ENCODE results near the gene G6PC1. TPM values are rescaled to one million over a fixed set of nuclear protein-coding genes. Genes with fewer than 3 reads are reported as not detected.
"Not testable (repeated sequence)": the region's sequence is repeated elsewhere in the genome, so short reads cannot be mapped to it uniquely, and the experiment has no call there.

G6PC1 gene
- total RNA-seq, 1 donor from 2014 or later = not detected

GRCh38 chr17:42866631-42867575 is 33.7 kb upstream of the G6PC1 start:
- no peak overlapping the region for H3K4me3 ChIP-seq (ENCODE audit: low read depth, low read length)
- TF ChIP-seq CTCF (conservative IDR thresholded peaks at IDR 0.05; ENCODE audit: low read depth, low read length) = no peak
- DNase-seq (ENCODE audit: low read depth) = no peak

- DNase-seq (ENCODE audit: low read depth); H3K4me3 ChIP-seq (ENCODE audit: low read depth, low read length): not testable (repeated sequence)
Observed at GRCh38 chr17:42867694-42868261, 32.8 kb upstream of the G6PC1 start.

- DNase-seq (ENCODE audit: low read depth) = no peak
- no peak for TF ChIP-seq CTCF (conservative IDR thresholded peaks at IDR 0.05; ENCODE audit: low read depth, low read length)
Observed at GRCh38 chr17:42868338-42868737, 32.3 kb upstream of the G6PC1 start.

GRCh38 chr17:42871647-42872046 is 29.0 kb upstream of the G6PC1 start:
- H3K4me3 ChIP-seq (ENCODE audit: low read depth, low read length) = no peak overlapping the region
- no peak for TF ChIP-seq CTCF (conservative IDR thresholded peaks at IDR 0.05; ENCODE audit: low read depth, low read length)
- no peak for DNase-seq (ENCODE audit: low read depth)

More at GRCh38 chr17:42868338-42868737, 32.3 kb upstream of the G6PC1 start:
- no peak overlapping the region for H3K4me3 ChIP-seq (ENCODE audit: low read depth, low read length)

GRCh38 chr17:42872251-42872965 is 28.2 kb upstream of the G6PC1 start:
- TF ChIP-seq CTCF (conservative IDR thresholded peaks at IDR 0.05; ENCODE audit: low read depth, low read length) = no peak
- H3K4me3 ChIP-seq (ENCODE audit: low read depth, low read length) = no peak overlapping the region
- DNase-seq (ENCODE audit: low read depth) = no peak

- no peak for DNase-seq (ENCODE audit: low read depth)
- H3K4me3 ChIP-seq (ENCODE audit: low read depth, low read length) = no peak overlapping the region
- TF ChIP-seq CTCF (conservative IDR thresholded peaks at IDR 0.05; ENCODE audit: low read depth, low read length) = no peak
Observed at GRCh38 chr17:42873315-42873714, 27.3 kb upstream of the G6PC1 start.

- H3K4me3 ChIP-seq (ENCODE audit: low read depth, low read length); DNase-seq (ENCODE audit: low read depth): not testable (repeated sequence)
Observed at GRCh38 chr17:42873932-42874695, 26.5 kb upstream of the G6PC1 start.

Data from epithelial cell of proximal tubule (primary cell).